K562 (cell line): ENCODE measurements around the gene SBNO1. TPM values are rescaled to one million over a fixed set of nuclear protein-coding genes. Genes with fewer than 3 reads are reported as not detected.

ENCODE experiments used
- ATAC-seq: fragments of 200-7000 bp; cut with Tn5 transposase; 3 replicates; pipeline ENCODE4 v1.9.1; 2020; ENCODE audit warnings: moderate library complexity
- BruUV-seq: library from RNA; stranded (reverse); fragments of 400-500 nt; replicated peaks from 2 replicates; lab custom pipeline; 2021; lab: Mats Ljungman, UMichigan
- CTCF ChIA-PET: fragments of 300-600 bp; formaldehyde crosslinking; extraction: SDS; loops from one replicate; lab custom pipeline; 2021; ENCODE audit warnings: low intra/inter-chr PET ratio; lab: Yijun Ruan, JAX
- POLR2A ChIA-PET: fragments of 300-600, 350-650 bp; sonication (Branson Sonifier 250); formaldehyde crosslinking; extraction: SDS; loops from one replicate; lab custom pipeline; 2021; ENCODE audit warnings: antibody characterized with exemption, inconsistent platforms; lab: Yijun Ruan, JAX
- DNase-seq, 4 experiments: peaks; one replicate each; pipeline versions ENCODE4 v3.0.0 to v3.0.0-alpha.2; 2011 to 2018; ENCODE audit warnings: low spot score in 3 of 4, mixed read lengths in 3 of 4; ENCODE audit errors: extremely low read depth in 1 of 4
- FAIRE-seq: peaks from 2 replicates; lab custom pipeline; 2011; peaks lifted over from hg19 to GRCh38; lab: Jason Lieb, UNC
- H2AFZ ChIP-seq: 2 replicates; pipeline ENCODE4 v1.6.0; 2011; ENCODE audit warnings: low read depth, low read length, control low read depth, inconsistent platforms
- H3K27ac ChIP-seq: fragments of 200-600 bp; 3 replicates; pipeline ENCODE4 v1.8.0; 2011; ENCODE audit warnings: low read depth, mild to moderate bottlenecking, control low read depth, inconsistent platforms, low read length, moderate library complexity, mixed read lengths; ENCODE audit errors: extremely low read depth
- H3K27me3 ChIP-seq, 2 experiments: fragments of 300-600 bp in 1 of 2; 2 replicates in 1 of 2; 3 replicates in 1 of 2; pipeline versions ENCODE4 v1.6.0 to v1.8.0; 2011; ENCODE audit warnings: inconsistent platforms in 2 of 2, low read length in 2 of 2, mild to moderate bottlenecking in 1 of 2, mixed read lengths in 1 of 2, moderate library complexity in 1 of 2; ENCODE audit not compliant: control insufficient read depth in 2 of 2, insufficient read depth in 2 of 2
- H3K36me3 ChIP-seq: fragments of 300-600 bp; 3 replicates; pipeline ENCODE4 v1.8.0; 2011; ENCODE audit warnings: mild to moderate bottlenecking, low read length, inconsistent platforms; ENCODE audit not compliant: control insufficient read depth, insufficient read depth
- H3K4me1 ChIP-seq, 2 experiments: fragments of 200-600 bp in 1 of 2; replicated peaks in 1 of 2; 2 replicates in 1 of 2; 3 replicates in 1 of 2; pipeline versions ENCODE4 v1.5.1 to v1.8.0; 2011; ENCODE audit warnings: inconsistent platforms in 2 of 2, low read length in 2 of 2, mild to moderate bottlenecking in 1 of 2, mixed read lengths in 1 of 2, moderate library complexity in 1 of 2; ENCODE audit not compliant: control insufficient read depth in 2 of 2, insufficient read depth in 2 of 2
- H3K4me2 ChIP-seq: 2 replicates; pipeline ENCODE4 v1.6.1; 2011; ENCODE audit warnings: low read length, control low read depth, inconsistent platforms, mixed read lengths; ENCODE audit not compliant: insufficient read depth
- H3K4me3 ChIP-seq: fragments of 200-600 bp; sonication (generic), shearing (Covaris generic); 2 replicates; pipeline ENCODE4 v1.5.1; 2016; ENCODE audit warnings: control low read depth, inconsistent platforms
- H3K79me2 ChIP-seq: fragments of 200-600 bp; 3 replicates; pipeline ENCODE4 v1.8.0; 2011; ENCODE audit warnings: low read length, inconsistent platforms; ENCODE audit not compliant: control insufficient read depth, insufficient read depth
- H3K9ac ChIP-seq, 2 experiments: 2 replicates each; pipeline versions ENCODE4 v1.6.0 to v1.6.1; 2011; ENCODE audit warnings: low read depth in 2 of 2, low read length in 2 of 2, control low read depth in 1 of 2, inconsistent platforms in 1 of 2, mild to moderate bottlenecking in 1 of 2, mixed read lengths in 1 of 2; ENCODE audit not compliant: insufficient read depth in 1 of 2
- H3K9me1 ChIP-seq: one replicate; pipeline ENCODE4 v1.6.0; 2011; ENCODE audit warnings: inconsistent platforms, mild to moderate bottlenecking, low read length, moderate library complexity; ENCODE audit not compliant: control insufficient read depth, insufficient read depth
- H3K9me3 ChIP-seq: replicated peaks from 2 replicates; pipeline ENCODE4 v1.5.1; 2011; ENCODE audit warnings: low read depth, low read length, inconsistent platforms; ENCODE audit not compliant: control insufficient read depth, insufficient read depth
- H4K20me1 ChIP-seq: replicated peaks from 2 replicates; pipeline ENCODE4 v1.6.1; 2011; ENCODE audit warnings: low read length, inconsistent platforms, mixed read lengths; ENCODE audit not compliant: control insufficient read depth, insufficient read depth
- BRD9 ChIP-seq: fragments of 450-650 bp; IDR thresholded peaks from 2 replicates; pipeline ENCODE4 v1.6.1; 2018; ENCODE audit warnings: low read depth; ENCODE audit not compliant: partially characterized antibody
- DMBX1 ChIP-seq: fragments of 250-450 bp; sonication (Bioruptor Pico); IDR thresholded peaks from 2 replicates; pipeline ENCODE4 v1.8.0; 2022; ENCODE audit warnings: inconsistent platforms, mild to moderate bottlenecking, moderate library complexity, borderline replicate concordance
- HDAC6 ChIP-seq: IDR thresholded peaks from 2 replicates; pipeline ENCODE4 v1.6.1; 2012; ENCODE audit warnings: low read depth, mild to moderate bottlenecking, control low read depth, inconsistent platforms, low read length, moderate library complexity
- KDM2B ChIP-seq: fragments of 250-450 bp; sonication (Bioruptor Pico); IDR thresholded peaks from 2 replicates; pipeline ENCODE4 v1.8.0; 2021; ENCODE audit warnings: mild to moderate bottlenecking, moderate library complexity
- KLF16 ChIP-seq: IDR thresholded peaks from 2 replicates; pipeline ENCODE4 v1.6.1; 2016; ENCODE audit warnings: antibody characterized with exemption
- MAFG ChIP-seq: fragments of 450-650 bp; conservative IDR thresholded peaks from 2 replicates; pipeline ENCODE4 v1.6.1; 2016; ENCODE audit warnings: missing genetic modification characterization, missing compliant biosample characterization
- MEIS2 ChIP-seq: fragments of 450-650 bp; IDR thresholded peaks from 2 replicates; pipeline ENCODE4 v1.6.1; 2014; ENCODE audit warnings: mild to moderate bottlenecking; ENCODE audit not compliant: partially characterized antibody
- NELFE ChIP-seq: IDR thresholded peaks from 2 replicates; pipeline ENCODE4 v1.6.1; 2011; ENCODE audit warnings: mild to moderate bottlenecking; ENCODE audit not compliant: insufficient read depth, insufficient read length
- RNF2 ChIP-seq: sonication (generic); IDR thresholded peaks from 2 replicates; pipeline ENCODE4 v1.6.1; 2016
- SMAD3 ChIP-seq: fragments of 450-650 bp; formaldehyde crosslinking; conservative IDR thresholded peaks from 2 replicates; pipeline ENCODE4 v1.4.0; 2020; ENCODE audit warnings: mild to moderate bottlenecking
- TAL1 ChIP-seq: fragments of 450-650 bp; IDR thresholded peaks from 2 replicates; pipeline ENCODE4 v1.6.1; 2016; ENCODE audit warnings: mild to moderate bottlenecking
- ZNF583 ChIP-seq: fragments of 250-450 bp; sonication (Bioruptor Pico); IDR thresholded peaks from 2 replicates; pipeline ENCODE4 v1.4.0; 2020
- WGBS: fragments of 100-300 bp; shearing (Covaris generic); methylation state at CpG from one replicate; pipeline ENCODE4 v1.1.6; 2016; ENCODE audit warnings: low coverage, mixed read lengths; ENCODE audit not compliant: insufficient coverage; ENCODE audit errors: missing lambda C conversion rate; 5-methylcytosine and 5-hydroxymethylcytosine counted together
- in situ Hi-C: fragments of 300-500 bp; cut with MboI; formaldehyde crosslinking; loops from 4 replicates; pipeline ENCODE4 v1.15.0; 2018; ENCODE audit warnings: inconsistent platforms, mixed read lengths
- intact Hi-C: fragments of 100-400 bp; cut with micrococcal nuclease; formaldehyde crosslinking; loops from 2 replicates; pipeline ENCODE4 v1.14.2; 2022
- polyA plus RNA-seq, 8 experiments: library from polyadenylated mRNA; depleted of rRNA in 4 of 8; stranded (reverse) in 5 of 8; unstranded in 3 of 8; fragments of >200 nt; fragmentation: Nextera tagmentation in 2 of 8; fragmentation: Illumina TruSeq in 1 of 8; extraction: Ambion mirVana in 2 of 8; extraction: Trizol in 1 of 8; gene quantifications; 2 replicates each; pipeline versions ENCODE4 v1.2.1 to v1.2.3, GENCODE V29; 2011 to 2014; ENCODE audit warnings: inconsistent platforms in 1 of 8, missing spikeins in 1 of 8
- total RNA-seq, 7 experiments: library from RNA; depleted of rRNA in 6 of 7; stranded (reverse); fragments of >200 nt in 6 of 7; fragmentation: Illumina TruSeq in 2 of 7; extraction: Trizol in 2 of 7; gene quantifications; 2 replicates each; pipeline versions ENCODE4 v1.2.1 to v1.2.3, GENCODE V29; 2011 to 2021; ENCODE audit warnings: low replicate concordance in 1 of 7
- TF ChIP-seq, protein P1 (sequence below): fragments of 450-650 bp; IDR thresholded peaks from 2 replicates; pipeline ENCODE4 v1.6.1; 2017; ENCODE audit warnings: antibody characterized with exemption
- TF ChIP-seq, protein P2 (sequence below): sonication (generic); formaldehyde crosslinking; IDR thresholded peaks from 2 replicates; pipeline ENCODE4 v1.8.0; 2022; ENCODE audit warnings: missing genetic modification reagents, mild to moderate bottlenecking, moderate library complexity, borderline replicate concordance
- TF ChIP-seq, protein P3 (sequence below): sonication (generic); IDR thresholded peaks from 2 replicates; pipeline ENCODE4 v1.6.1; 2016
- TF ChIP-seq, protein P4 (sequence below), 2 experiments: IDR thresholded peaks; 2 replicates each; pipeline ENCODE4 v1.6.1; 2012; ENCODE audit warnings: improper control_type of control experiment in 2 of 2, low read depth in 2 of 2, low read length in 2 of 2, borderline replicate concordance in 1 of 2

The SBNO1 gene
- total and polyA plus RNA-seq, 9 of the 15 experiments (the other 6 are each of a cell fraction or from before 2014, with no cell fraction given) = 14.9 to 77.1 (median 35.9) TPM

DNA sequence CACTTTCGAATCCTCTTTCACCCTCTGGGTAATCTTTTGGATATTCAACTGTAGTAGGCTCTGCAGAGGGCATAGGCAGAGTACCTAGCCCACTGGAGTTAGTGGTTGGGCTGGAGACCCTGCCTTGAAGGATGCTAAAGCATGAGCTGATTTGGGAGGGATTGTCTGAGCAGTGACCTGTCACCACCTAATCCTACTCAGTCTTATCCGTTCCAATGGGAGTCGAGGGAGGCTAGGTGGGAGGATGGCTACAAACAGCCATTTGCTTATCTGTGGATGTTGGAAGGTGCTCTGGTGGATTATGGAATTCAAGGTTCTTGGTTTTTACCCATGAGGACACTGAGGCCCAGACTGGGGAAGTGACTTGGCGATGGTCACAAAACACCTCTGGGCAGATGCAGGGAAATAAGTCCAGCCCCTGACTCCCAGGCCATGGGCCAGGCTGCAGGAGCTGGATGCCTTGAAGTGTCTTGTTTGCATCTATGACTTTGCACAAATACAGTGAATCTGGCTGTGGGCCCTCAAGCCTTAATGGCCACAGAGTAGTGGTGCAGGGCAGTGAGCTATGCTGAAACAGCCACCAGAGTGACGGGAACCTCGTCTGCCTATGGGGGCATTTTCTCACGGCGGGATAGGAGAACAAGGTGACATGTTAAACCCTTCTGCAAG, 23.0 kb upstream of the SBNO1 start:
- peaks cover 80% of the 10 kb centered on the region for H3K79me2 ChIP-seq
- peak overlapping the region; percentile 37 to 97; a peak in 3 of 4 replicates for H3K9ac ChIP-seq
- peak; percentile 82 for TF ChIP-seq MAFG (tag)
- peak; percentile 94 for TF ChIP-seq MEIS2
- peak; percentile 69; the same call in 1 of the 2 replicates for TF ChIP-seq DMBX1 (CRISPR knock-in tag)
- TF ChIP-seq, protein P1, sequence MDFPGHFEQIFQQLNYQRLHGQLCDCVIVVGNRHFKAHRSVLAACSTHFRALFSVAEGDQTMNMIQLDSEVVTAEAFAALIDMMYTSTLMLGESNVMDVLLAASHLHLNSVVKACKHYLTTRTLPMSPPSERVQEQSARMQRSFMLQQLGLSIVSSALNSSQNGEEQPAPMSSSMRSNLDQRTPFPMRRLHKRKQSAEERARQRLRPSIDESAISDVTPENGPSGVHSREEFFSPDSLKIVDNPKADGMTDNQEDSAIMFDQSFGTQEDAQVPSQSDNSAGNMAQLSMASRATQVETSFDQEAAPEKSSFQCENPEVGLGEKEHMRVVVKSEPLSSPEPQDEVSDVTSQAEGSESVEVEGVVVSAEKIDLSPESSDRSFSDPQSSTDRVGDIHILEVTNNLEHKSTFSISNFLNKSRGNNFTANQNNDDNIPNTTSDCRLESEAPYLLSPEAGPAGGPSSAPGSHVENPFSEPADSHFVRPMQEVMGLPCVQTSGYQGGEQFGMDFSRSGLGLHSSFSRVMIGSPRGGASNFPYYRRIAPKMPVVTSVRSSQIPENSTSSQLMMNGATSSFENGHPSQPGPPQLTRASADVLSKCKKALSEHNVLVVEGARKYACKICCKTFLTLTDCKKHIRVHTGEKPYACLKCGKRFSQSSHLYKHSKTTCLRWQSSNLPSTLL = no peak
- TF ChIP-seq KDM2B (CRISPR knock-in tag) = peak; percentile 59; the same call in 1 of the 2 replicates
- peak; percentile 75 for TF ChIP-seq TAL1
- TF ChIP-seq, protein P2, sequence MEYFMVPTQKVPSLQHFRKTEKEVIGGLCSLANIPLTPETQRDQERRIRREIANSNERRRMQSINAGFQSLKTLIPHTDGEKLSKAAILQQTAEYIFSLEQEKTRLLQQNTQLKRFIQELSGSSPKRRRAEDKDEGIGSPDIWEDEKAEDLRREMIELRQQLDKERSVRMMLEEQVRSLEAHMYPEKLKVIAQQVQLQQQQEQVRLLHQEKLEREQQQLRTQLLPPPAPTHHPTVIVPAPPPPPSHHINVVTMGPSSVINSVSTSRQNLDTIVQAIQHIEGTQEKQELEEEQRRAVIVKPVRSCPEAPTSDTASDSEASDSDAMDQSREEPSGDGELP (CRISPR knock-in tag) = no peak
- peak; percentile 86 for TF ChIP-seq KLF16
- TF ChIP-seq, protein P3, sequence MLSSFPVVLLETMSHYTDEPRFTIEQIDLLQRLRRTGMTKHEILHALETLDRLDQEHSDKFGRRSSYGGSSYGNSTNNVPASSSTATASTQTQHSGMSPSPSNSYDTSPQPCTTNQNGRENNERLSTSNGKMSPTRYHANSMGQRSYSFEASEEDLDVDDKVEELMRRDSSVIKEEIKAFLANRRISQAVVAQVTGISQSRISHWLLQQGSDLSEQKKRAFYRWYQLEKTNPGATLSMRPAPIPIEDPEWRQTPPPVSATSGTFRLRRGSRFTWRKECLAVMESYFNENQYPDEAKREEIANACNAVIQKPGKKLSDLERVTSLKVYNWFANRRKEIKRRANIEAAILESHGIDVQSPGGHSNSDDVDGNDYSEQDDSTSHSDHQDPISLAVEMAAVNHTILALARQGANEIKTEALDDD = peak; percentile 80
- TF ChIP-seq, protein P4, sequence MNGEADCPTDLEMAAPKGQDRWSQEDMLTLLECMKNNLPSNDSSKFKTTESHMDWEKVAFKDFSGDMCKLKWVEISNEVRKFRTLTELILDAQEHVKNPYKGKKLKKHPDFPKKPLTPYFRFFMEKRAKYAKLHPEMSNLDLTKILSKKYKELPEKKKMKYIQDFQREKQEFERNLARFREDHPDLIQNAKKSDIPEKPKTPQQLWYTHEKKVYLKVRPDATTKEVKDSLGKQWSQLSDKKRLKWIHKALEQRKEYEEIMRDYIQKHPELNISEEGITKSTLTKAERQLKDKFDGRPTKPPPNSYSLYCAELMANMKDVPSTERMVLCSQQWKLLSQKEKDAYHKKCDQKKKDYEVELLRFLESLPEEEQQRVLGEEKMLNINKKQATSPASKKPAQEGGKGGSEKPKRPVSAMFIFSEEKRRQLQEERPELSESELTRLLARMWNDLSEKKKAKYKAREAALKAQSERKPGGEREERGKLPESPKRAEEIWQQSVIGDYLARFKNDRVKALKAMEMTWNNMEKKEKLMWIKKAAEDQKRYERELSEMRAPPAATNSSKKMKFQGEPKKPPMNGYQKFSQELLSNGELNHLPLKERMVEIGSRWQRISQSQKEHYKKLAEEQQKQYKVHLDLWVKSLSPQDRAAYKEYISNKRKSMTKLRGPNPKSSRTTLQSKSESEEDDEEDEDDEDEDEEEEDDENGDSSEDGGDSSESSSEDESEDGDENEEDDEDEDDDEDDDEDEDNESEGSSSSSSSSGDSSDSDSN (IDR thresholded peaks at IDR 0.05; ENCODE audit: borderline replicate concordance in 1 of 2, low read depth in 2 of 2, low read length in 2 of 2) = 0 out of 4 replicates have a peak, but pooled peaks of 1 of the 2 experiments have one; percentile 43
- TF ChIP-seq NELFE = no peak
- TF ChIP-seq ZNF583 (CRISPR knock-in tag) = peak; percentile 12; the same call in 1 of the 2 replicates
- TF ChIP-seq HDAC6 = no peak
- TF ChIP-seq BRD9 = peak; percentile 24
- TF ChIP-seq SMAD3 (CRISPR knock-in tag) = no peak
- TF ChIP-seq RNF2 = peak; percentile 59; the same call in 1 of the 2 replicates

More for the DNA sequence above, 23.0 kb upstream of the SBNO1 start:
- H3K4me1 ChIP-seq = peaks cover 37 to 55% of the 10 kb centered on the region in 2 experiments
- peak overlapping the region; percentile 93 for H3K27ac ChIP-seq
- CTCF ChIA-PET = interaction anchor here (0.6 kb wide), 1 partner anchor 116 kb away, joined by 3 read pairs; the partner anchor contains the start of gene CDK2AP1
- peaks cover 36% of the 10 kb centered on the region for H3K36me3 ChIP-seq
- H3K9me1 ChIP-seq = no peaks in the 10 kb centered on the region
- H2AFZ ChIP-seq = no peak overlapping the region
- POLR2A ChIA-PET = interaction anchor here (0.5 to 7.1 kb wide), 15 partner anchors 10 to 345 kb away, joined by 3 to 151 read pairs (median 4); partner anchors contain the start of genes DDX55 and SBNO1
- H3K4me2 ChIP-seq = peak overlapping the region; percentile 97
- H3K4me3 ChIP-seq = peak overlapping the region; percentile 42
- no peaks in the 10 kb centered on the region for H3K9me3 ChIP-seq
- ATAC-seq (peak; percentile 48), FAIRE-seq (no peak), DNase-seq (peak in 2 of 4 experiments; percentile 69 to 89)
- H4K20me1 ChIP-seq = peaks cover 26% of the 10 kb centered on the region
- 3% methylated on average over 8 of the region's 8 CpGs for WGBS
- no TSS peak for BruUV-seq
- intact Hi-C loops (loop anchor here (1.0 to 10.0 kb wide), 4 partner anchors 22 to 327 kb away; partner anchors contain the start of genes ATP6V0A2 and SNRNP35), in situ Hi-C loops (loop anchor here (25.0 kb wide), 1 partner anchor 1550 kb away; no protein-coding TSS in a partner anchor)
- H3K27me3 ChIP-seq = no peaks in the 10 kb centered on the region; a peak in 1 of 5 replicates
